Anterior cingulate cortex (tissue), 58 donors: ENCODE measurements around the gene PARP15.
"Not testable (repeated sequence)": the region's sequence is repeated elsewhere in the genome, so short reads cannot be mapped to it uniquely, and the experiment has no call there.

Experiments
- DNase-seq, 58 donors: peaks; one replicate each; lab custom pipeline; 2025; lab: John Stamatoyannopoulos, UW

Gene PARP15

DNA sequence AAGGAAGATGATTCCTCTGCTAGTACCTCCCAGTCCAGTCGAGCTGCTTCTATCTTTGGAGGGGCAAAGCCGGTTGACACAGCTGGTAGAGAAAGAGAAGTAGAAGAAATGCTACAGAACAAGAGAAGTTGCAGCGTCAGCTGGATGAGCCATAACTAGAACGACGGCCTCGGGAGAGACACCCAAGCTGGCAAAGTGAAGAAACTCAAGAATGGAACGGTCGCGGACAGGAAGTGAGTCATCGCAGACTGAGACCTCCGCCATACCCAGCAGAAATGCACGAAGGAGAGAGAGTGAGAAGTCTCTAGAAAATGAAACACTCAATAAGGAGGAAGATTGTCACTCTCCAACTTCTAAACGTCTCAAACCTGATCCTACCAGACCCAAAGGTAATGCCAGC lies 84.2 kb downstream of the PARP15 start:
- DNase-seq = peak in 1 of 58 donors; percentile 5

DNA sequence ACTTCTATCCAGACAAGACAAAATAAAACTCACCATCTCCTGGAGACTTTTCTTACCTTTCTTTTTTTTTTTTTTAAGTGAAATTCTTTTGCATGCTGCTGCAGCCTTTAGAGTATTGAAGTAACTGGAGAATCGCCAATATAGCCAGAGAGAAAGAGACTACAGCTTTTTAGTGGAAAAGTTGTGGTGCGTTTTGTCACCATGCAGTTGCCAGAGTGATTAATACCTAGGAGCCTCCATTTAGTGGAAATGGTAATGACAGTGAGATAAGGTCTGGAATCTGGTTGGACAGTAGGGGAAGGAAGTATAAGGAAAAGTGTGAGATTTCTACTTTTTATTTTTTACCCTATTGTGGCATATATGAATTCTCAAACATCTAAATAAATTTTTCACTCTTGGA lies 85.1 kb downstream of the PARP15 start:
- no peak for DNase-seq

DNA sequence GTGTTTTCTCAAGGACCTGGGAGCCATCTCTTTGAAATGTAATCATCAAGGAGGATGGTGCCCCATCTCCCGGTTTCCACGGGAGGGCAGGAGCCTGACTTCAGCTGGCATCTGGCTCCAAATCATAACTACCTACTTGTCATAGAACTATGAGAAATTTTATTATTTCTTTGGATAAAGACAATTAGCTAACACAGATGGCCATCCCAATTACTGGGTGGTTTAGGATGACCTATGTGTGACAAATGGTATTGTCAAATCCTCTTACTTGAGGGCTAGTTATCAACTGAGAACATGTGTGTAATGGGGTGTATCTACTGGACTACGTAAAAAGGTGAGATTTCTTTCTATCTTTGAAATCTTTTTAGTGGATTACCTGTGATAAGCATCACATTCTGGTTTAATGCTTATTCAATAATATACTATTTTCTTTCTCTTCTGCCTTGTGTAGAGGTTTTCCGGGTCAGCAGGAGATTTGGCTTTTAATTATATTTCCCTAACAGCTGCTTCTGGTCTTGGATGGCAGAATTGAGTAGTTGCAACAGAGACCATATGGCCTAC lies 87.9 kb downstream of the PARP15 start:
- DNase-seq = no peak

DNA sequence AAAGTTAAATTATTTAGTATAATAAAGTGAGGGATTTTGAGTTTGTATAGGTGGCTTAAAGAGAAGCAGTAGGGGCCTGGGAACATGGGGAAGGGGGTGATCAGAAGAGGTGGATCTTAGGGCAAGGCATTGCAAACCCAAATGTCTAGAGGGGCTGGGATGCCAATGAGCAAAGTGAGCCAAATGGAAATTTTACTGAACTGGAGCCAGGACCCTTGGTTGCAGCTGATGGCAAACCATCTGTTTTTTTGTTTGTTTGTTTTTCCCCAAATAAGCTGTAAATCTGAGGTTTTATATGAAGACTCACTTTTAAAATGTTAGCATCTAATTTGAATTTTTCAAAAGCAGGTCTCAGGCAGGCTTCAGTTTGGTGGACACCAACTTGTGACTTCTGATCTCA lies 88.4 kb downstream of the PARP15 start:
- DNase-seq = no peak

DNA sequence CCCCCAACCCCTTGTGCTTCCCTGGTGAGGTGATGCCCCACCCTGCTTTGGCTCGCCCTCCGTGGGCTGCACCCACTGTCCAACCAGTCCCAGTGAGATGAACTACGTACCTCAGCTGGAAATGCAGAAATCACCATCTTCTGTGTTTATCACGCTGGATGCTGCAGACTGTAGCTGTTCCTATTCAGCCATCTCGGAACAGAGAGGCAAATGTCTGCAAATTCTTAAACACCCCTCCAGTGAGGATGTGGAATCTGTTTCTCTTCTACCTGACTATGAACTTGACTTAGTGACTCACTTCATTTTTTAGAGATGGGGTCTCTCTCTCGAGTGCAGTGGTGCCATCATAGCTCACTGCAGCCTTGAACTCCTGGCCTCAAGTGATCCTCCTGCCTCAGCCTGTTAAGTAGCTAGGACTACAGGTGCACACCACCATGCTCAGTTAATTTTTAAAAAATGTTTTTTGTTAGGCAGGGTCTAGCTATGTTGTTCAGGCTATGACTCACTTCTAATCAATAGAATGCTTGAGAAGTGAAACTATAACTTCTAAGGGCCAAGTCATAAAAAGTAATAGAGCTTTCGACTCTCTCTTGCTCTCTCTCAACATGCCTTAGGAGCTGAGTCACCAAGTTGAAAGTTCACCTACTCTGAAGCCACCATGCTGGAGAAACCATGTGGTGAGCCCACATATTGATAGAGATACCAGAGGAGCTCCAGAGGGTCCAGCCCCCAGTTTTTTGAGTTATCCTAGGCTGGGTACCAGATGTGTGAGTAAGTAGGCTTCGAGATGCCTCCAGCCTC lies 91.7 kb downstream of the PARP15 start:
- DNase-seq = no peak

DNA sequence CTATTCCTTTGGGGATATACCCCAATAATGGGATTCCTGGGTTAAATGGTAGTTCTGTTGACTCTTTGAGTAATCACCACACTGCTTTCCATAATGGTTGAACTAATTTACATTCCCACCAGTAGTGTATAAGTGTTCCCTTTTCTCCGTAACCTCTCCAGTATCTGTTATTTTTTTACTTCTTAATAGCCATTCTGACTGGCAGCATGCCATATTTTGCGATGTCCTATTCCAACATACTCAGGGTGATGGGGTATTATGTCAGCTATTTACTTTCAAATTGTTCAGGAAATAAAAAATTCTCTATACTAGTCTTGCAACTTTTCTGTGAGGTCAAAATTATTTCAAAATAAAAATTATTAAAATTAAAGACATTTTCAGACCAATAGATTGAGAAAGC lies 94.1 kb downstream of the PARP15 start:
- DNase-seq = no peak

DNA sequence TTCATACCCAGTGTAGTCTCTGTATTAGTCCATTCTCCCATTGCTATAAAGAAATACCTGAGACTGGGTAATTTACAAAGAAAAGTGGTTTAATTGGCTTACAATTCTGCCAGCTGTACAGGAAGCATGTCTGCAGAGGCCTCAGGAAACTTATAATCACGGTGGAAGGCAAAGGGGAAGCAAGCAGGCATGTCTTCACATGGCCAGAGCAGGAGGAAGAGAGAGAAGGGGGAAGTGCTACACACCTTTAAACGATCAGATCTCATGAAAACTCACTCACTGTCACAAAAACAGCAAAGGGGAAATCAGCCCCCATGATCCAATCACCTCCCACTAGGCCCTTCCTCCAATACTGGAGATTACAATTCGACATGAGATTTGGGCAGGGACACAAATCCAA lies 96.9 kb downstream of the PARP15 start:
- no peak for DNase-seq

DNA sequence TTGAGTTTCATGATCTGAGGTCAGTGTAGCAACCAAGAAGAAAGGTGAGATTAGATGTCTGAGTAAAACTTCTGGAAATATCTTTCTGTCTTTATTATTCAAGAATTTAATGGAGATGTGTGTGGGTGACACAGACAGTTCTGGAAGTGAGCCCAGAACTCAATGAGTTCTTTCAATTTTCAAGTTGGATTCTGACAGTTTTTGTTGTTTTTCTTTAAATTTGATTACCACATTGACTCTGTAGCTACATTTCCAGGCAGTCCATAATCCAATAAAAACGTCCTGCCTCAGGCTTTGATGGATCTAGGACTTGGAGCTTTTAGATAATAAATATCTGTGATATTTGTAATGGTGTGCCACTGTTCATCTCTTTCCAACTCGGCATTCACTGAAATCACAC lies 99.3 kb downstream of the PARP15 start:
- no peak for DNase-seq

DNA sequence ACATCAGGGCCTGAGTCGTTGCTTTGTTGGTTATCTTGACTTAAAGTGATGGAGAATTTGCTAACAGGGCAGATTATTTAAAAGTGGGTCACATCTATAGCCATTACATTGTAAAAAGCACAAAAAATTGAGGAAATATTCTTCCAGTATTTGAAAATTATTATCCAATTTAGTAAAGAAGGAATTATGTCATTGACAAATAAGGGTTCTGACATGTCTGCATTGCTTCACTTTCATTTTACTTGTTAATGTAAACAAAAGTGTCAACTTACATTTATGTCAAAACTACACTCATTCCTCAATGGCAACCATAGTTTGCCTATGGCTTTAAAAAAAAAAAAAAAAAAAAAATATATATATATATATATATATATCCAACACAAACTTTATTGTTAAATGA lies 99.8 kb downstream of the PARP15 start:
- DNase-seq = no peak

DNA sequence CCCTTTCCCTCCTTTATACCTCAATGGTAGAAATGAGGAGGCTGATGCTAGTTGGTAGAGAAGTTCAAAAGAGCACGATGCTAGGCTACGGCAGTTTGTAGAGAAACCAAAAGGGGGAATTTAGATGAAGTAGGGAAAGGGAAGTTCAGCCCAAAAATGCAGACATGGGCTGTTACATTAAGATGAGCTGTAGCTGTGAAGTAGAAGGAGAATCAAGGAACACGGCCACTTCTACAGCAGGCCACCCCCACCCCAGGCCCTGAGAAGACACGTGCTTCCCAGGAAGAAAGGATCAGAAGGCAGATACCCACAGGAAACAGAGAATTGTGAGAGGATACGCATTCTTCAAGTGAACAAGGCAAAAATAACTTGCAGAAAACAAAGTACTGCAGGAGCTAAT lies 101.1 kb downstream of the PARP15 start:
- peak in 1 of 58 donors; percentile 4 for DNase-seq

DNA sequence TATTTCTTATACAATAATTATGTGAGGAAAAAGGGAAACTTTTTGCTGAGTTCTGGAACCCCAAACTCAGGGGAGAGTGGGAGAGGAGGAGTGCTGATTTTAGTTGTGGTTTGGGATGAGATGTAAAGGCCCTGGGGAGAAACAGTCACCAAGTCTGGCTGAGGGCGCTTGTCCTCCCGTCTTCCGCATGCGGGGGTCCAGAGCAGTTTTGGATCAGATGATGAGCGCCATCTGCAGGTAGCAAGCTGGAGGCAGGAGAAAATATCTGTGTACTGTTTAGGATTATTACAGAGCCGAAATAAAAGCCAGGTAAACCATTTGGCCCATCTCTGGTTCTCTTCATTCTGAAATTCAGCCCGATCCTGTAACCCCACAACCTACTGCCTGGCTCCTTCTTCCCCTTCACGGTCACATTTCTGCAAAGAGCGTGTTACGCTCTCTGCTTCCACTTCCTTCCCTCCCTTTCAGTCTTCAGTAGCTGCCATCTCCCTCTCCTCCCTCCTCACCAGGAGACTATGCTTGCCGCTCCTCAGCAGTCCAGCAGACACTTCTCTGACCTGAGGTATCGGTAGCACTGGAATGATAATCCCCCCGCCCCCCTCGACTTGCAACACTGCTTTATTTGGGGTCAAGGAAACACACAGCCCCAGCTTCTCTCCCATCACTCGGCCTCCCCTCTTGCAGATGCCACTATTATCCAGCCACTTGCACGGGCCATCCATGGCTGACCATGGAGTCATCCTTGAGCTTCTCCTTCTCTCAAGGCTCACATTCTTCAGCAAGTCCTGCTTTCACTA lies 101.8 kb downstream of the PARP15 start:
- DNase-seq = peak in 53 of 58 donors; percentile 0 to 74 (median 42)

DNA sequence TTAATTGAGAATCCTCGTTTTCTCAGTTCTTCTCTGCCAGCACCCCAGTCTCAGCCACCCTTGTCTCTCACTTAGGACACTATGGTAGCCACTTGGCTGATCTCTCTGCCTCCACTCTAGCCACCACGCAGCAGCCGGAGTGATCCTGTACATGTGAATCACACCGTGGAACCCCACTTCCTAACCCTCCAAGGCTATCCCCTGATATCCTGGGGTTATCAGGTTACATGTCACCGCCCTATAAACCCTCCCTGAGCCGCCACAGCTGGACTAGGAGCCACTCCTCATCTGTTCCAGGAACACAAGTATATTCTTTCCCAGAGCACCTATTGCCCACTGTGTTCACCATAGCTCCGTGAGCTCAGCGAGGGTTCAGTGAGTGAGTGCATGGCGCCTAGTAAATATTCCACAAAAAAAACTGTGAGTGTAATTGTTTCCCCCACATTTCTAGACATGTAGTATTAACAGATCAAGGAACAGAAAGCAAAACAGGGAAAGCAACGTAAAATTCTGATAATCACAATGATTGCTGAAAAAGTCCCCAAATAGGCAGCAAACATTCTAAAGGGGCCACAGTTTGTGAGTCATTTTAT lies 102.5 kb downstream of the PARP15 start:
- peak in 3 of 58 donors; percentile 14 to 49 (median 25) for DNase-seq

DNA sequence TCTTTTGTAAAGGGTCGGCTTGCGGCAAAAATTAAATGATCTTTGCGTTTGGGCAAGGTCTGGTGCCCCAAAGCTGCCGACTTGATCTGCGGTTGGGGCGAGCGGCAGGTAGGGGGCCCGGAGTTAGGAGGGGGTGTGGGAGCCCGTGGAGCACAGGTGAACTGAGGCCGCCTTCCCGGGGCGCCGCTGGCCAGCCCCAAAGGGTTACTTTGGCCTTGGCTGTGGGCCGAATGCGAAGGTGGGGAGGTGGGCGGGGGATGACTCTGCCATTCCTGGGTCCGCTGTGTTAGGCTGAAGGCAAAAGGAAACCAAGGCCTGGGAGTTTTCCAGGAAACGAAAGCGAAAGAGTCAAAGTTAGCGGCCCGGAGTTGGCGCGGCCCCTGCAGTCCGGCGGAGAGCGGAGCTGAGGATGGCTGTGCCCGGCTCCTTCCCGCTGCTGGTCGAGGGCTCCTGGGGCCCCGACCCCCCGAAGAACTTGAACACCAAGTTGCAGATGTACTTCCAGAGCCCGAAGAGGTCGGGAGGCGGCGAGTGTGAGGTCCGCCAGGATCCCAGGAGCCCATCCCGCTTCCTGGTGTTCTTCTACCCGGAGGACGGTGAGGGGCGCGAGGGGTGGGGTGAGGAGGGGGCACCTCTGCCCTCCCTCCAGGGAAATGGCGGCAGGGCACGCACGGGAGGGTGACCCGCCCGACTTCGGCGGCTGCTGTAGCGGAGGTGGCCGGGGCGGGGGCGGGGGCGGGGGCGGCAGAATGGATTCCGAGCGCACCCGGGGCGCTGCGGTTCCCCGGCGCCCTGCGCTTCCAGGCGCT lies 103.2 kb downstream of the PARP15 start, which contains the start of gene PARP14:
Gene PARP14, plus strand, starts transcription at position 365 of the 809 bp plus-strand sequence. Its CDS starts 45 bp downstream, at position 410.
- peak in 41 of 58 donors; percentile 6 to 58 (median 18) for DNase-seq

DNA sequence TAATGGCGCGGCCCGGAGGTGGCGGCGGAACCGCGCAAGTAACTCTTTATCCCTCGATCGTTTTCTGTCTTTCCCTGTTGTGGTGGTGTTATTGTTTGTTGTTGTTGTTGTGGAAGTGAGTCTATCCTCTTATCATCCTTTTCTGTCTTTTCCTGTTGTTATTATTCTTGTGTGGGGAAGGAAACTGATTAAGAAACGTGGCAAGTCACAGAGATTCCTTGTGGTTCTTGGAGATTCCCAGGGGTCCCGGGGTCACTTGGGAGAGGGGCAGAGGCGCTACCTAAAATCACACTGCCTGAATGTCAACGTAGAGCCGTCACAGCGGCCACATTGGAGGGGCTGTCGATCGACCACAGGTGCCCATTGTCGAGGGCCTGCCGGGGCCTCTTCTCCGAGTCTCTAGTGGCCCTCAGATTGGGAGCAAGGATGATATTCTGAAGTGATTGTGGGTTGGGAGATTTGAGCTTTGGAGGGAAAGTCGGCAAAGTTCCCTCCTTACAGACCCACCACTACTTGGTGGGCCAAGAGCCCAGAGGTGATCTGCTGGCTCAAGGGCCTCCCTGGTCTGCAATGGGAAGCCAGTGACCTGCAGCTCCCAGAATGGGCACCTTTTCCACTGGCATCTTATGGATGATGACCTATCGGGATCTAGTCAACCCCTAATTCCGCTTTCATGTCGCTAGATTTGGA lies 104.0 kb downstream of the PARP15 start:
- peak in 1 of 58 donors; percentile 1 for DNase-seq

DNA sequence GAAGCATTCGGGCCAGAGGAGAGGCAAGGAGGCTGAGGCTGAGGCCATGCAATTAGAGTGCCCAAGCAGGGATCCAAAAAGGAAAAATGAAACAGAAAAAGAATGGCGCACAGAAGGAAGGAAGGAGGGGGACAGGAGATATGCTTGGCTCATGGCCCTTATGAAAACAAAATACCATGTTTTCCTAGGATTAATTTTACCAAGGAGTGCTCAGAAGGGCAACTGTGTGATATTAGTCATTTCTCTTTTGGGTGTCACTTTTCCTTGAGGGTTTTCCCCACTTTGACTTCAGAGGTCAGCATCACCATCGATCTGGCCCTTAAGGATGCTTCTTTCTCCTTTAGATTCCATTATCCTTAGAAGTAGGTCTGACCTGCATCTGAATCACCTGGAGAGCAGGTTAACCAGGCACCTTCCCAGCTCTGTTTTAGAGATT lies 104.5 kb downstream of the PARP15 start:
- DNase-seq = no peak

DNA sequence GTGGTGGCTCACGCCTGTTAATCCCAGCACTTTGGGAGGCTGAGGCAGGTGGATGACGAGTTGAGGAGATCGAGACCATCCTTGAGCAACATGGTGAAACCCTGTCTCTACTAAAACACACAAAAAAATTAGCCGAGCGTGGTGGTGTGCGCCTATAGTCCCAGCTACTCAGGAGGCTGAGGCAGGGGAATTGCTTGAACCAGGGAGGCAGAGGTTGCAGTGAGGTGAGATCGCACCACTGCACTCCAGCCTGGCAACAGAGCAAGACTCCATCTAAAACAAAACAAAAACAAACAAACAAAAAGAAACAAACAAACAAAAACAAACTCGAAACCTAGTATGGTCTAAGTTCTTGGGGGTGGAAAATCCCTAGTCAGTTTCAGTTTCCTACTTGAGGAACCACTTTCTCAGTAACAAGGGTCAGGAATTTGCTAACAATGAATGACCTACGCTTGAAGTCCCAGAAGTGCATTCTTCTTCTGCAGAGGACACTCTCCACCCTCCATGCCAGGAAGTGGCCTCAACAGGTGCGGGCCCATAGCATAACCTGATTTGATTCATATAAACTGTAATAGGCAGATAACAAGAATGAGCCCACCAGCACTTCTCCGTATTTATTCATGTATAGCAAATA lies 105.4 kb downstream of the PARP15 start:
- not testable (repeated sequence) for DNase-seq

DNA sequence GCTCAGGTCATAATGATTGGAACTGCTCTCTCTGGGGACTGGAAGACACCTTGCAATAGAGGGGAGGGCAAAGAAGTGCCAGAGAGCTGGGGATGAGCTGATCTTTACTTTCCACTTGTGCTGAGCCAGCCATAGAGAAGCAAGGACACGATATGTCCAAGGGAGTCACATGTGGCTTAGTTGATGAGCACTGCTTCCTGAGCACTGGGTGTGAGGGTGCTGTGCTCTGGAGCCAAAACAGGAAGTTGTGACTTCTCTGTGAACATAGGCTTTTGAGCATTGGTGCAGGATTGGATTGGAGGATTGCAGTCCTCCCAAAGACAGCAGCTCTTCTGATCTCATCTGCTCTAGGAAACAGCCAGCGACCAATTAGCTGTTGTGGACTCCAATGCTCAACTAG lies 109.8 kb downstream of the PARP15 start:
- no peak for DNase-seq
